HG03342 (cell line): ENCODE results near the gene GPR87.

Source experiments
- ATAC-seq: cut with Tn5 transposase; IDR thresholded peaks from one replicate; pipeline ENCODE4 v1.9.1; 2021; ENCODE audit warnings: mild to moderate bottlenecking, moderate library complexity; ENCODE audit not compliant: unreplicated experiment

The GPR87 gene

GRCh38 chr3:151318313-151318712 is 1.7 kb upstream of the GPR87 start:
- ATAC-seq, result no peak

- no peak for ATAC-seq
Observed at GRCh38 chr3:151315846-151316245, 774 bp downstream of the GPR87 start.

GRCh38 chr3:151315136-151315535 is 1.5 kb downstream of the GPR87 start:
- no peak for ATAC-seq

GRCh38 chr3:151314593-151314992 is 2.0 kb downstream of the GPR87 start:
- no peak for ATAC-seq

GRCh38 chr3:151314137-151314536 is 2.5 kb downstream of the GPR87 start:
- ATAC-seq, result no peak

GRCh38 chr3:151312972-151313371 is 3.6 kb downstream of the GPR87 start:
- no peak for ATAC-seq

DNA sequence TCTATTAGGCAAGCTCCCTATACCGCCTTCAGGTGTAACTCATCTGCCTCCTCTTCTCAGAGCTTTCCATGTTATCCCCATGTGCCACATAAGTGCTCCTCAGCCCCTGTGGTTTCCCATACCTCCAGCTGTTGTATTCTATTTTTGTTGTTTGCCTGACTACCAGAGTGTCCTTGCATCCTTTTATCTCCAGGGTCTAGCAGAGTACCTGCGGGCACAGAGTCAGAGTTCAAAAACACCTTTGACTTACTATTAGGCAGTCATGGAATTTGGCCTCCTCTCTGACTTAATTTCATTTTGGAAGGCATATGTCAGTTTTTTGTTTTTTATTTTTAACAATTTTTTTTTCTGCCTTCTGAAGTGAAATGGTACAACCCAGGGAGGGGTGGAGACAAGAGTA is 7.1 kb downstream of the GPR87 start:
- no peak for ATAC-seq

DNA sequence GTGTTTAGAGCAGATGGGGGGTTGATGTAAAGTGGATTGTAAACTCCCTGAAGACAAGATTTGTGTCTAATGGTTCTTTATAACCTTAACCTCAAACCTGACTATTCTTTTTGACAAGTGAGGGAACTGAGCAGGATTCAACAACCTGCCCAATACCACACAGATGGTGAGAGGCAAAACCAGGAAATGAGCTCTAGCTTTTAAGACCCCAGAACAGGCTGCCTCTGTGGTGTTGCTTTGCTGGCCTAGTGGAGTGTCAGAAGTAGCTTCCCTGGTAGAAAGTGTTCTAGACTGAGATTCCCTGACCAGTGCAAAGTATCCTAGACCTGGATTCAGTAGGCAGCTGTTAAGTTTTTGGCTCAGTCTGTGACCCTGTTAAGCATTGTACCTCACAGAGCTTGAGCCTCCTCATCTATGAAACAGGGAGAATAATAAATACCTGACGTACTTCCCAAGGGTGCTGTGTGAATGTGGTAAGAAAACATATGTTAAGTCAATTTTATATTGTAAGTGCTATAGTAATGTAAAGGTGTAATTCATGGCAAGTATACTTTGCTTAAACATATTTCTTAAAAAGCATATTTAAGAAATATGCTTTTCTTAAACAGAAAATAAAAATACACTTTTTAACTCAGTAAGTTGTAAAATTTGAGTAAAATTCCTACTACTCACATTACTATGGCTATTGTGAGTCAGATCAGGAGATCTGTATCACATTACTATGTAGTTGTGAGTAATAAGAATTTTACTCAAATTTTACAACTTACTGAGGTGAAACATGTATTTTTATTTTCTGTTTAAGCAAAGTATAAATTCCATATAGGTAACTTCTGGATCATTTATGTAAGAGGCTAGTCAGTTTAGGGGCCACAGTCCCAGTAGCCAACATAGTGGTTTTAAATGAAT is 8.8 kb downstream of the GPR87 start:
- no peak for ATAC-seq

DNA sequence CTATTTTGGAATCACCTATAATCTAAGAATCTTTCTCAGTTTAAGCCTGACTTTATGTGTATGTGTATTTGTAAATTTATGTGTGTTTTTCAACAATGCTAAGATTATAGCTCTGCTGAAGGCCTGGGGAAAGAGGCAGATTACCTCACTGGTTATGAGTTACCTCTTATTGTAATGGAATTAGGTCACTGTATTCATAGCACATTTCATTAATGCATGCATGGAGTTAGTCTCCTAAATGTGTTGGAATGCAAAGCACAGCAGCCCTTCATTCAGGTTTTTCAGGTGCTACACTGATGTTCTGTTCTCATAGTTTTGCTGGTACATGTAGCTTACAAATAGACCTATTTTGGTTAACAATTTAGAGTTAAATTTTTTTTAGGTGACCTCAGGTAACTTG is 9.5 kb downstream of the GPR87 start:
- ATAC-seq, result no peak

DNA sequence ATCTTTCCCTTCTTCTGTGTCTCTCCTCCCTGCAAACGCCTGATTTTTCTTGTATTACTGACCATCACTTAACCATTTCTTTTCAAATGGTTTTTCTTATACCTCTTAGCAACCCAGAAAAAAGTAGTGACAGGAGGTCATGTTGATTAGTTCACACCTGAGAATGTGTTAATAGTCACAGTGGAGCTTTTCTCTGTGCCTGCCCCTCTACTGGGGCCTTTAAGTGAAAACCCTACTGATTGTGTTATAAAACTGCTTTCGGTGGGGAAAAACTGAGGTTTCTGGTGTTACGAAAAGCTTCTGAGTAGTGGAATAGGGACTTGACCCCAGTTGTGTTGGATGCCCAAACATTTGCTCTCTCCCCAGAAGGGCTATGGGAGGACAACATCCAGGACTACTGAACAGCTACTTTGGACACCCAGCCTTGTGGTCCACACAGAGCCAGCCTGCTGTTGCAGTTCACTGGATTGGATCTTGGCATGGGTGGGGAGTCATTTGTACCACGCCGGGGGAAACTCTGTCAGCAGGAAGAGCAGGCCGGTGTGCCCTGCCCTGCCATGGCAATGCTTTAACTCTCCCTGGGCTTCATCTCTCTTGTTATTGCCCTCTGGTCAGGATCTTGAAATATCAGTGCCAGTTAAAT is 10.3 kb downstream of the GPR87 start:
- no peak for ATAC-seq

DNA sequence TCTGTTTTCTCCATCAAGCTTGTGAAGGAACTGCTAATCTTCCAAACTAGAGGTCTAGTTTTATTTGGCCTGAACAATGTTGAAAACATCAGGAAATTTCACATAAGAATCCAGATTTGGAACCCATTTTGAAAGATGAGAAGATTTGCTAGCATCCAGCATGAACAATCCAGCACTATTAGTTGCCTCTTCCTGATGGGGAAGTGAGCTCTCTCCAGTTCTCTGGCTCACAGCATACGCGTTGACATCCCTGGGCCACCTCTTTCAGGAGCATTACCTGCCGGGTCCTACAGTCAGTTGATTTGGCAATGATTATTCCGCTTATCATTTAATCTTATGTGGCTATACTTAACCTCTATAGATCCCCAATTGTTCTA is 10.9 kb downstream of the GPR87 start:
- no peak for ATAC-seq

- ATAC-seq, result no peak
Observed at GRCh38 chr3:151305060-151305774, 11.4 kb downstream of the GPR87 start.

DNA sequence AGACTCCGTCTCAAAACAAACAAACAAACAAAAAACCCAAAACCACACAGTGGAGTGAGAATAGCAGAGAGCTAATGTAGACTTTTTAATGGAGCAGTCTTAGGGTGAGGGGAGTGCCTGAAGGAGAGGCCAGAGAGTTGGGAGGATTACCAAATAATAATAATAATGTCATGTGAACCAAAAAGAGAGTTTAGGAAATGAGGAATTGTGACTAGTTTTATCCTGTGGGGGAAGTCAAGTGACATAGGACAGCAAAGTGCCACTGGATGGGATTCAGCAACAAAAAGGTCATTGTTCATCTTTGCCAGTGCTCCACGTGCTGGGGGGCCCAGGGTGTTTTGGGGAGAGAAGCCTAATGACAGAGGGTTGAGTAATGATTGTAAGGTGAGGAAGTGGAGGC is 12.9 kb downstream of the GPR87 start:
- no peak for ATAC-seq

DNA sequence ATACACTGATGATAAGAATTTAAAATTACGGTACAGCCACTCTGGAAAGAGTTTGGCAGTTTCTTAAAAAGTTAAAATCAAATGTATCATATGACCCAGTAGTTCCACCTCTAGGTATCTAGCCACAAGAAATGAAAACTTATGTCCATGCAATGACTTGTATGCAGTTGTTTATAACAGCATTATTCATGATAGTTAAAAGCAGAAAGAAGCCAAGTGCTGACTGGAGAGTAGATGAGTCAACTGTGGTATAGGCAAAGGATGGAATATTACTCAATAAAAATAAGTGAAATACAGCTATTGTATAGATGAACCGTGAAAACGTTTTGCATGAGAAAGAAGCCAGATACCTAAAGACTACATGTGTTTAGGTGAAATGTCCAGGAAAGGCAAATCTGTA is 14.8 kb downstream of the GPR87 start:
- no peak for ATAC-seq

- no peak for ATAC-seq
Observed at GRCh38 chr3:151300539-151300938, 16.1 kb downstream of the GPR87 start.

GRCh38 chr3:151299006-151299405 is 17.6 kb downstream of the GPR87 start:
- ATAC-seq, result no peak

DNA sequence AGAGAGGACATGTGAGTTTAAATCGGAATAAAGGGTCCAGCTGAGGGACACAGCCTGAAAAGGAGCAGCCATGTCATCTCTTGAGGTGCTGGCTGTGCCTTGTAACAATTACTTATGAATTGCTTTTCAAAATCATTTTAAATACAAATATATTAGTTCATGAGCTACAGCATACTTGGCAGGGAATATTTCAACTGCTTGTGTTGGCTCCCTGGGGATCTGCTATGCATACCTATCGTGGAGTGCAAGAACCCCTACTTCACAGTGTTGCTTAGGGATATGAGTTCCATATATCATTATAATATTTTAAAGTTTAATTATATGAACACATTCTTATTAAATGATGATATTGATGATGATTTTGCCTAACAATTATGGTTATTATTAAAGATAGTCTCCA is 19.2 kb downstream of the GPR87 start:
- no peak for ATAC-seq

GRCh38 chr3:151296226-151296625 is 20.4 kb downstream of the GPR87 start:
- no peak for ATAC-seq

DNA sequence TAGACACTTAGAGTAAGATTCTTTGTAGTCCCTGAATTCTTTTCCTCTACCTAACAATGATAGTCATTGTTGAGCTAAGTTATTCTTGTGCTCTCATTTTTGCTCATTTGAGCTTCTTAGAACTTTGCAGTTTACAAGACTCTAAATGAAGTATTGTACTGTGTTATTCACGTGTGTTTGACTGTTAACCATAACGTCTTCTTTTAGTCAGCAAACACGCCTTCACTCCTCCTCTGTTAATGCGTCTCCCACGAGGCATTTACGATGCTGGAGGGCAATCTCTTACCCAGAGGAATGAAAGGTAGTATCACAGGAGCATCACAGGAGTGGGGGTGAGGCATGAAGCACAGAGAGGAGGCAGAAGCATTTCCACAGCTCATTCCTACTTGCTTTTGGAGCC is 23.5 kb downstream of the GPR87 start:
- no peak for ATAC-seq

GRCh38 chr3:151290673-151291072 is 25.9 kb downstream of the GPR87 start:
- no peak for ATAC-seq

- ATAC-seq, result no peak
Observed at GRCh38 chr3:151289445-151289844, 27.2 kb downstream of the GPR87 start.

GRCh38 chr3:151285940-151286339 is 30.7 kb downstream of the GPR87 start:
- no peak for ATAC-seq
